ENCODE measurements around the gene STARD5. TPM values are rescaled to one million over a fixed set of nuclear protein-coding genes. Genes with fewer than 3 reads are reported as not detected.
A peak's percentile ranks its signal among the peaks of the same experiment; 100 is the strongest.

The STARD5 gene
- total RNA-seq, 2 experiments from 2014 or later: 6.5 to 20.3 TPM

GRCh38 chr15:81316267-81316666 is 7.7 kb downstream of the STARD5 start:
- peak overlapping the region; percentile 83 for H3K4me2 ChIP-seq (ENCODE audit: low read length)
- no peak overlapping the region for H3K4me3 ChIP-seq (ENCODE audit: low read depth, low read length, poor library complexity, severe bottlenecking)
- H2AFZ ChIP-seq (ENCODE audit: low read length): no peak overlapping the region
- intact Hi-C loops (cut with micrococcal nuclease; ENCODE audit: unreplicated experiment): loop anchor here (2.0 kb wide), 1 partner anchor 23 kb away; no protein-coding TSS in a partner anchor
- ChIA-PET POLR2A (no interaction called here), CTCF (ENCODE audit: unreplicated experiment) (no interaction called here)
- peaks cover 71% of the 10 kb centered on the region for H3K4me1 ChIP-seq (ENCODE audit: insufficient read depth, low read length, poor library complexity, severe bottlenecking)
- no peaks in the 10 kb centered on the region for H3K9me3 ChIP-seq (ENCODE audit: low read length)
- TF ChIP-seq, protein P1, sequence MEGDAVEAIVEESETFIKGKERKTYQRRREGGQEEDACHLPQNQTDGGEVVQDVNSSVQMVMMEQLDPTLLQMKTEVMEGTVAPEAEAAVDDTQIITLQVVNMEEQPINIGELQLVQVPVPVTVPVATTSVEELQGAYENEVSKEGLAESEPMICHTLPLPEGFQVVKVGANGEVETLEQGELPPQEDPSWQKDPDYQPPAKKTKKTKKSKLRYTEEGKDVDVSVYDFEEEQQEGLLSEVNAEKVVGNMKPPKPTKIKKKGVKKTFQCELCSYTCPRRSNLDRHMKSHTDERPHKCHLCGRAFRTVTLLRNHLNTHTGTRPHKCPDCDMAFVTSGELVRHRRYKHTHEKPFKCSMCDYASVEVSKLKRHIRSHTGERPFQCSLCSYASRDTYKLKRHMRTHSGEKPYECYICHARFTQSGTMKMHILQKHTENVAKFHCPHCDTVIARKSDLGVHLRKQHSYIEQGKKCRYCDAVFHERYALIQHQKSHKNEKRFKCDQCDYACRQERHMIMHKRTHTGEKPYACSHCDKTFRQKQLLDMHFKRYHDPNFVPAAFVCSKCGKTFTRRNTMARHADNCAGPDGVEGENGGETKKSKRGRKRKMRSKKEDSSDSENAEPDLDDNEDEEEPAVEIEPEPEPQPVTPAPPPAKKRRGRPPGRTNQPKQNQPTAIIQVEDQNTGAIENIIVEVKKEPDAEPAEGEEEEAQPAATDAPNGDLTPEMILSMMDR (conservative IDR thresholded peaks at IDR 0.05; ENCODE audit: low read length): no peak
- TF ChIP-seq EZH2phosphoT487 (IDR thresholded peaks at IDR 0.05; ENCODE audit: borderline replicate concordance, low read depth, low read length): no peak
- no peaks in the 10 kb centered on the region for H3K9me2 ChIP-seq (ENCODE audit: insufficient read depth, low read length)
- no peaks in the 10 kb centered on the region for H4K20me1 ChIP-seq (ENCODE audit: insufficient read depth, low read length)
- peaks cover 71% of the 10 kb centered on the region for H3K36me3 ChIP-seq (ENCODE audit: insufficient read depth, low read length)
- DNase-seq (ENCODE audit: low spot score): no peak
- H3K79me2 ChIP-seq (ENCODE audit: insufficient read depth, low read depth, low read length): no peaks in the 10 kb centered on the region
- BruUV-seq (replicated peaks): no TSS peak
- H3K27ac ChIP-seq (ENCODE audit: low read depth, low read length, poor library complexity, severe bottlenecking): peak overlapping the region; percentile 92

DNA sequence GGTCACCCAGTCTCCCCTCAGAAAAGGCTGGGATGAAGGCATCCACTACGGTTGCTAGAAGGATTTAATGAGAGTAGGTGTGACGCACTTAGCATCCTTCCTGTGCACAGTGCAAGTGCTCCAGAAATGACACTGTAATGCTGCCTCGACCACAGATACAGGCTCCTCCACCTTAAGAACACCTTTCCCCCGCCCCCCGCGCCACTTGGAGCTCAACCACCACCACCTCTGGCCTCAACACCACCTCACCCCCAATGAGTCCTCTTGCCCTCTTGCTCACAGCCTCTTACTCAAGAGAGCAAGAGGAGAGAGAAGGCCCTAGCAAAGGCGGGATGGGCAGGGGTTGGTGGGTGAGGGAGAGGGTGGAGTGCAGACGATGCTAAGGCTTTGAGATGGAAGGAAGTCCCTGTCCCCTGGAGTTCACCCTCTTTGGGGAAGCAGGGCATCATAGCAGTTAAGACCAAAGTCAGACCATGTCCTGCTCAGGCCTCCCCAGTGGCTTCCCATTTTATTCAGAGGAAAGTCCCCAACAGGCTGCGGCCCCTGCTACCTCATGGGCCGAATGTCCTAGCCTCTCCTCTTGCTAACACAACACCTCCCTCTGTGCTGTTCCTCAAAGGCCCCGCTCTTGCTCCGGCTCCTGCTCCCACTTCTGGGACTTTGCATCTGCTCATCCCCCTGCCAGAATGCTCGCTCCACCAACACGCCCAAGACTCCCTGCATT is 8.3 kb downstream of the STARD5 start:
- Histone ChIP-seq H3K36me3 (ENCODE audit: insufficient read depth, low read length) (peaks cover 72% of the 10 kb centered on the region), H3K9me2 (ENCODE audit: insufficient read depth, low read length) (no peaks in the 10 kb centered on the region), H3K9me3 (ENCODE audit: low read length) (no peaks in the 10 kb centered on the region), H3K4me1 (ENCODE audit: insufficient read depth, low read length, poor library complexity, severe bottlenecking) (peaks cover 77% of the 10 kb centered on the region), H3K4me2 (ENCODE audit: low read length) (peak overlapping the region; percentile 83), H3K79me2 (ENCODE audit: insufficient read depth, low read depth, low read length) (no peaks in the 10 kb centered on the region), H3K27ac (ENCODE audit: low read depth, low read length, poor library complexity, severe bottlenecking) (no peak overlapping the region), H2AFZ (ENCODE audit: low read length) (no peak overlapping the region), H4K20me1 (ENCODE audit: insufficient read depth, low read length) (peaks cover 1% of the 10 kb centered on the region; the same call in 1 of the 2 replicates), H3K4me3 (ENCODE audit: low read depth, low read length, poor library complexity, severe bottlenecking) (no peak overlapping the region)
- no TSS peak for BruUV-seq (replicated peaks)
- TF ChIP-seq, protein P1 (conservative IDR thresholded peaks at IDR 0.05; ENCODE audit: low read length): no peak
- ChIA-PET CTCF (ENCODE audit: unreplicated experiment) (no interaction called here), POLR2A (interaction anchor here (1.4 kb wide), 1 partner anchor 14 kb away, joined by 5 read pairs; no protein-coding TSS in a partner anchor)
- intact Hi-C loops (cut with micrococcal nuclease; ENCODE audit: unreplicated experiment): loop anchor here (2.0 kb wide), 1 partner anchor 23 kb away; no protein-coding TSS in a partner anchor
- no peak for DNase-seq (ENCODE audit: low spot score)

- Histone ChIP-seq H3K4me2 (ENCODE audit: low read length) (no peak overlapping the region), H3K9me3 (ENCODE audit: low read length) (no peaks in the 10 kb centered on the region), H3K27ac (ENCODE audit: low read depth, low read length, poor library complexity, severe bottlenecking) (no peak overlapping the region), H4K20me1 (ENCODE audit: insufficient read depth, low read length) (peaks cover 6% of the 10 kb centered on the region; the same call in 1 of the 2 replicates), H2AFZ (ENCODE audit: low read length) (no peak overlapping the region), H3K9me2 (ENCODE audit: insufficient read depth, low read length) (no peaks in the 10 kb centered on the region), H3K79me2 (ENCODE audit: insufficient read depth, low read depth, low read length) (no peaks in the 10 kb centered on the region), H3K4me1 (ENCODE audit: insufficient read depth, low read length, poor library complexity, severe bottlenecking) (peaks cover 76% of the 10 kb centered on the region), H3K4me3 (ENCODE audit: low read depth, low read length, poor library complexity, severe bottlenecking) (no peak overlapping the region), H3K36me3 (ENCODE audit: insufficient read depth, low read length) (peaks cover 72% of the 10 kb centered on the region)
- ChIA-PET CTCF (ENCODE audit: unreplicated experiment) (no interaction called here), POLR2A (interaction anchor here (1.4 kb wide), 1 partner anchor 13 kb away, joined by 5 read pairs; no protein-coding TSS in a partner anchor)
- TF ChIP-seq, protein P1 (conservative IDR thresholded peaks at IDR 0.05; ENCODE audit: low read length): no peak
- no peak for TF ChIP-seq EZH2phosphoT487 (IDR thresholded peaks at IDR 0.05; ENCODE audit: borderline replicate concordance, low read depth, low read length)
- intact Hi-C loops (cut with micrococcal nuclease; ENCODE audit: unreplicated experiment): no loop called here
- DNase-seq (ENCODE audit: low spot score): no peak
- BruUV-seq (replicated peaks): no TSS peak
Observed at GRCh38 chr15:81314378-81314777, 9.6 kb downstream of the STARD5 start.
